Measurements from ENCODE around the gene ANXA3.

ANXA3 gene

GRCh38 chr4:78653655-78654054, 102.1 kb downstream of the ANXA3 start:
- TF ChIP-seq CTCF (IDR thresholded peaks at IDR 0.05) = no peak

GRCh38 chr4:78654807-78655206, 103.2 kb downstream of the ANXA3 start:
- no peak for TF ChIP-seq CTCF (IDR thresholded peaks at IDR 0.05)

GRCh38 chr4:78656968-78657445, 105.4 kb downstream of the ANXA3 start:
- no peak for TF ChIP-seq CTCF (IDR thresholded peaks at IDR 0.05)

GRCh38 chr4:78659264-78659663, 107.7 kb downstream of the ANXA3 start:
- no peak for TF ChIP-seq CTCF (IDR thresholded peaks at IDR 0.05)

- TF ChIP-seq CTCF (IDR thresholded peaks at IDR 0.05) = no peak
Measured at GRCh38 chr4:78659665-78660064, 108.1 kb downstream of the ANXA3 start.
